HuH-7 (cell line): ENCODE results near the gene CARMIL3.
A peak's percentile ranks its signal among the peaks of the same experiment; 100 is the strongest.
"Not testable (repeated sequence)": the region's sequence is repeated elsewhere in the genome, so short reads cannot be mapped to it uniquely, and the experiment has no call there.

ENCODE experiments used
- DNase-seq: peaks from one replicate; pipeline ENCODE4 v3.0.0; 2011; ENCODE audit warnings: low spot score

Gene CARMIL3

GRCh38 chr14:24096545-24097181 lies 44.9 kb downstream of the CARMIL3 start:
- no peak for DNase-seq

DNA sequence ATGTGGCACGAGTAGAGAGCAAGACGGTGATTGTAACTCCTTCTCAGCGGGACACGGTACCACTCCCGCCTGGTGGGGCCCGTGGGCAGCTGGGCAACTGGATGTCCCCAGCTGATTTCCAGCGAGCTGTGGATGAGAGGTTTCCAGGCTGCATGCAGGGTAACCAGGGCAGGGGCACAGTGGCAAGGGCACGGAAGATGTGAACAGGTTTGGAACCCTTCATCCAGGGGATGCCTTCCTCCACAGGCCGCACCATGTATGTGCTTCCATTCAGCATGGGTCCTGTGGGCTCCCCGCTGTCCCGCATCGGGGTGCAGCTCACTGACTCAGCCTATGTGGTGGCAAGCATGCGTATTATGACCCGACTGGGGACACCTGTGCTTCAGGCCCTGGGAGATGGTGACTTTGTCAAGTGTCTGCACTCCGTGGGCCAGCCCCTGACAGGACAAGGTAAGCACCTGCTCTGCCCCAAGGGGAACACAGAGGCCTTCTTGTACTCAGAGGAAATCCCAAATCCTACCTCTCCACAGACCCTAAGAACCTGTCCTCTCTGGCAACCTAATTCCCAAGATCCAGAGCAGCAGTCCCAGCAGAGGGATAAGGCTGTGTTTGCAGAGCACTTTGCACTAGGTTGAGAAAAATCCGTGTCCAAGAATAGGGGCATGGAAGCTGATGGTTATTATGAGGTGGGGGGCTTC lies 46.6 kb downstream of the CARMIL3 start:
- no peak for DNase-seq

DNA sequence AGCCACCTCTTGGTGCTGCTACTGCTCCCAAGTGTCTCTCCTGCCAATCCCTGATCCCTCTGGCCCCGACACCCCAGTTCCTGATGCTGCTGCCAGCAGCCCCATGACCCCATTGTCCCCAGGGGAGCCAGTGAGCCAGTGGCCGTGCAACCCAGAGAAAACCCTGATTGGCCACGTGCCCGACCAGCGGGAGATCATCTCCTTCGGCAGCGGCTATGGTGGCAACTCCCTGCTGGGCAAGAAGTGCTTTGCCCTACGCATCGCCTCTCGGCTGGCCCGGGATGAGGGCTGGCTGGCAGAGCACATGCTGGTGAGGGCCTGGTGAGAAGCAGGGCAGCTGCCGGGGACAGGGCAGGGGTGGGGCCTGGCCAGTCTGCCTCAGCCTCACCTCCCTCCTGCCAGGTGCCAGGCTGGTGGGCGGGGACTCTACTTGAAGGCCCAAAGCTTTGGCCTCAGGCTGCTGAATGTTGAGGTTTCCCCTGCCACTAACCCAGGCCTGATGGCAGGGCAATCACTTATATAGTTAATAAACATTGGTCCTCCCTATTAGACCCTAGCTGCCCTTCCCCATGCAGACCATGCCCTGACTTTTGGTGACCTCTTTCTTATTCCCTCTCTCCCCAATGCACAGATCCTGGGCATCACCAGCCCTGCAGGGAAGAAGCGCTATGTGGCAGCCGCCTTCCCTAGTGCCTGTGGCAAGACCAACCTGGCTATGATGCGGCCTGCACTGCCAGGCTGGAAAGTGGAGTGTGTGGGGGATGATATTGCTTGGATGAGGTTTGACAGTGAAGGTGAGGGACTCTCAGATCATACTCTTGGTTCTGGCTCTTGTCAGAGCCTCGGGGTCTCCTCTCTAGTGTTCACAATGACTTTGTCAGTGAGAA lies 47.4 kb downstream of the CARMIL3 start:
- no peak for DNase-seq

DNA sequence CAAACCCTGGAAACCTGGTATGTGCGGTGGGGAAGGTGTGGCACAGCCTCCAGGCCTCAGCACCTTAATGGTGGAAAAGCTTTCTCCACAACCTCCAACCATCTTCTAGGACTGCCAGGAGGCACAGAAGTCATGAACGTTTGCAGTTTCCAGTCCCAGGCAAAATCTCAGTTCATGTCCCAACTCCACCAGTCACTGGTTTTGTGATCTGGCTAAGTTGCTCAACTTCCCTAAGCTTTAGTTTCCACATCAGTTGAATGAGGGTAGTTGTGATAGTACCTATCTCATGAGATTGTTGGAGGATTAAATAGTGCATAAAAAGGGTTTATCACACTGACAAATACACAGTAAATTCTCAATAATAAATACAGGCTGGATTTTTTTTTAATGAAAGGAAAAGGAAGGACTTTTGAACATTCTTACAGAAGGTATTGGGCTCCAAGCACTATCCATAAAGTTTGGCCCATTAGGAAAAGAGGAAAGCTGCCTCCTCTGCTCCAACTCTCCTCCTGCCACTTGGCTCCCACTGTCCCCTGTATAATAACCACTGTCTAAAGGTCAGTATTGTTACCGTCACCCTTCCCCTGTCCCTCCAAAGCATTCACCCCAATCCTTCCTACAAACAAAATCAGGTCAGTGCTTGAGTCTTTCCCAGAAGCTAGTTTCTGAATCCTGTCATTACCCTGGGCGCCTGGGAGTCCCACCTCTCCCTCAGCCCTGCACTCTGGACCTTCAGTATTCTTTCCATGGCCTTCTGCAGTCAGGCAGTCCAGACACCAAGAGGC lies 48.6 kb downstream of the CARMIL3 start:
- no peak for DNase-seq

GRCh38 chr14:24100982-24101494 lies 49.2 kb downstream of the CARMIL3 start:
- no peak for DNase-seq

DNA sequence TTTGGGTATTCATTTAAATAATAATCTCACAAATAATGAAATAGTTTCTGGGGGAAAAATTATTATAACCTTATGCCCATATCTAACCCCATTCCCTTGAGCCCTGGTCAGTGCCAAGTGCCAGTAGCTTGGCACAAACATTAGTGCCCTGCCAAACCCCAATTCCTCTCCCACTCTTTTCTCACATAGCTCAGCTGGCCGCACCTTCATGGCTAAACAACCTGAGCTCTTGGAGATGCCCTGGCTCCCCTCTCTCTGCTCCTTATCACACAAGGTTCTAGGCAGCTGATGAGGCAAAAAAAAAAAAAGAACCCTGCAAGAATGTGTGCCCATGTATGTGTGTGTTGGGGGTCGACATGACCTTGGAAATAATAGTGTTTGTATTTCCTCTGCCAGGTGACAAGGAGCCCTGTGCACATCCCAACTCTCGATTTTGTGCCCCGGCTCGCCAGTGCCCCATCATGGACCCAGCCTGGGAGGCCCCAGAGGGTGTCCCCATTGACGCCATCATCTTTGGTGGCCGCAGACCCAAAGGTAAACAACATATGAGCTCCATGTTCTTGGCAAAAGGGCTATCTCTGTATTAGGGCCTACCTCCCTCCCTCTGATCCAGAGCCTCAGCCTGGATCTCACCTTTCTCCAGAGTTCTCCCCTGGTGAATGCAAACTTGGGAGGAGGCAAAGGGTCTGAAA lies 50.7 kb downstream of the CARMIL3 start:
- DNase-seq, result no peak

GRCh38 chr14:24103451-24103850 lies 51.6 kb downstream of the CARMIL3 start:
- no peak for DNase-seq

- DNase-seq, result not testable (repeated sequence)
These were observed 53.9 kb downstream of the CARMIL3 start for GRCh38 chr14:24105609-24106239.

GRCh38 chr14:24106672-24107271 lies 55.0 kb downstream of the CARMIL3 start:
- DNase-seq, result no peak

- DNase-seq, result no peak
These were observed 56.6 kb downstream of the CARMIL3 start for GRCh38 chr14:24108336-24108874.

DNA sequence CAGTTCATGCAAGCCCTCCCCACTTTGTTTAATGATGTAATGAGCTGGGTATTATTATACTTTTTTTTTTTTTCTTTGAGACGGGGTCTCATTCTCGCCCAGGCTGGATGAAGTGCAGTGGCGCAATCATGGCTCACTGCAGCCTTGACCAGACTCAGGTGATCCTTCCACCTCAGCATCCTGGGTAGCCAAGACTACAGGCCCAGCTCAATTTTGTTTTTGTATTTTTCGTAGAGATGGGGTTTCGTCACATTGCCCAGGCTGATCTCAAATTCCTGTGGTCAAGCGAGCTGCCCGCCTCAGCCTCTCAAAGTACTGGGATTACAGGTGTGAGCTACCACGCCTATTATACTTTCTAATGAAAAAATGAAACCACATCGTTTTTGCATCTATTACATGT lies 58.3 kb downstream of the CARMIL3 start:
- DNase-seq, result no peak

DNA sequence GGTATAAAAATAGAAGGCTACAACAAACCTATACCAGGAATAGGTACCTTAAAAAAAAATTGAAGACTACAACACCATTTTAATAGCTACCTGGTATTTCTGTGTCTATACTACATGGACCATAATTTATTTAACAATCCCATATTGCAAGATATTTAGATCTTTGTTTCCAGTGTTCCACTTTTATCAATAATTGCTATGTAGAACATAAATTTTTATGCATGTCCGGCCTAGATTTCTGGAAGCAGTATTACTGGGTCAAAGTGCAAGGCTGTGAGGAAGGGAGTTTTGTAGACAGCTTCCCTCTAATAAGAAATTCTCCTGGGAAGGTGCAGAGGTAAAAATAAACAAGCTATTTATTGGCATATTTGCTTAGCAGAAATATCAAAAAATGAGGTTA lies 58.7 kb downstream of the CARMIL3 start:
- DNase-seq, result no peak

- no peak for DNase-seq
These were observed 61.6 kb downstream of the CARMIL3 start for GRCh38 chr14:24113379-24113800.

- DNase-seq, result peak; percentile 89
These were observed 62.2 kb downstream of the CARMIL3 start for GRCh38 chr14:24113801-24114531.

GRCh38 chr14:24114532-24115421 lies 63.0 kb downstream of the CARMIL3 start, which contains the start of the genes DCAF11 and NRL:
TSS of gene DCAF11 (plus strand) at chr14:24114777. CDS start at chr14:24115595, 818 bp downstream.
TSS of gene NRL (minus strand) at chr14:24114949. CDS start at chr14:24082848, 32,101 bp downstream.
- peak; percentile 97 for DNase-seq

- no peak for DNase-seq
These were observed 63.8 kb downstream of the CARMIL3 start for GRCh38 chr14:24115422-24116127.

- DNase-seq, result no peak
These were observed 64.5 kb downstream of the CARMIL3 start for GRCh38 chr14:24116128-24116814.
